GM18873 (cell line): Measurements from ENCODE around the gene FADS1.

Experiments
- ATAC-seq: cut with Tn5 transposase; IDR thresholded peaks from one replicate; pipeline ENCODE4 v1.9.1; 2021; ENCODE audit warnings: mild to moderate bottlenecking, moderate library complexity, moderate number of reproducible peaks; ENCODE audit not compliant: unreplicated experiment, low FRiP score

The FADS1 gene

DNA sequence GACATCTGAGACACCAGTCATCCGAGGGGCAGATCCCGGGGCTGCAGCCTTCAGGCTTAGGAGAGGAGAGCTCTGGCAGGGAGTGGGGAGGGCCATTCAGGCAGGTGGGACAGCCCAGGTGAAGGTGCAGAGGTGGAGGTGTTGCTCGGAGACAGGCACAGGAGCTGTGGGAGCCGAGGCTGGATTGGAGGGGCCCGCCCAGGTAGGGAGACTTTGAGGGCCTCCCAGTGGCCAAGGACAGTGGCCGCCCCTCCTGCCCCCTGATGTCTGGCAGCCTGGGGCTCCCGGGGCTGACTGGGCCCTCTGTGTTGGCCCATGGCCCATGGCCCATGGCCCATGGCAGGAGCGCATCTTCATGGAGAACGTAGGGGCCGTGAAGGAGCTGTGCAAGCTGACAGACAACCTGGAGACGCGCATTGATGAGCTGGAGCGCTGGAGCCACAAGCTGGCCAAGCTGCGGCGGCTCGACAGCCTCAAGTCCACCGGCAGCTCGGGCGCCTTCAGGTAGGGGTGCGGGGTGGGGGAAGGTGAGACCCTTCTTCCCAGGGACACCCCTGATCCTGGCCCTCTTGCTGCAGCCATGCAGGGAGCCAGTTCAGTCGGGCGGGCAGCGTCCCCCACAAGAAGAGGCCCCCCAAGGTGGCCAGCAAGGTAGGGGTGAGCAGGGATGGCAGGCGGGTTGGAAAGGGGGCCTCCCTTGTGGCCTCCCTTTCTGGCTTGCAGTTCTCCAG lies 37.7 kb downstream of the FADS1 start:
- no peak for ATAC-seq

DNA sequence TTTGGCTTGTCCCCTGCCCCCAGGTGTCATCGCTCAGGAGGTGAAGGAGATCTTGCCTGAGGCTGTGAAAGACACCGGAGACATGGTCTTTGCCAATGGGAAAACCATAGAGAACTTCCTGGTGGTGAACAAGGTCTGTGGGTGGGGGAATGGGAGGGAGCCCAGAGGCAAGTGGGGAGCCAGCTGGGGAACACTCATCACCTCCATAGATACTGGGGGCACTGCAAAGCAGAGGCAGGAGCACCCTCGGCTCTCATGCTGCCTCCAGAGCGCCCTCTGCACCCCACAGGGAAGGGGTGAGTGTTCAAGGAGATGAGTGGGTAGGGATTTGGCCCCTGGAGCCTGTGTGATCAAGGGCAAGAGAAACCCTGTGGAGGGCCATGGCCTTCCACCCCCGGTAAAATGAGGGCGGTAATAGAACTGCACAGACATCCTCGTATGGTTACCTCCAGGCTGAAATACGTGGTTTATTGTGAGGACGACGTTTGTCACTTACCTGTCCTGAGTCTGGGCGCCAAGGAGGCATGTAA lies 38.4 kb downstream of the FADS1 start:
- no peak for ATAC-seq

- no peak for ATAC-seq
These were observed 39.3 kb downstream of the FADS1 start for GRCh38 chr11:61777234-61778090.

GRCh38 chr11:61776561-61777075 lies 40.2 kb downstream of the FADS1 start:
- no peak for ATAC-seq

- no peak for ATAC-seq
These were observed 40.9 kb downstream of the FADS1 start for GRCh38 chr11:61775606-61776554.

GRCh38 chr11:61775106-61775505 lies 41.7 kb downstream of the FADS1 start:
- no peak for ATAC-seq

GRCh38 chr11:61774411-61774810 lies 42.4 kb downstream of the FADS1 start:
- no peak for ATAC-seq

DNA sequence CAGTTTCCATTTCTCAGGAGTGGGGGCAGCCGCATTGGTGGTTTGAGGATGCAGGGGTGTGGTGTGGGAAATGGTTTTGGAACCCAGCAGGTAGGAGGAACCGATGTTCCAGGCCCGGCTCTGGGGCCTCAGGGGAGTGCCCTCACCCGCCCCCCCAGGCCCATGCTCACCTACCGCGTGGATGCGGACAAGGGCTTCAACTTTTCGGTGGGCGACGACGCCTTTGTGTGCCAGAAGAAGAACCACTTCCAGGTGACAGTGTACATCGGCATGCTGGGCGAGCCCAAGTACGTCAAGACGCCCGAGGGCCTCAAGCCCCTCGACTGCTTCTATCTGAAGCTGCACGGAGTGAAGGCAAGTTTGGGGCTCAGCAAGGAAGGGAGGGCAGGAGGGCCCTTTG lies 43.0 kb downstream of the FADS1 start:
- no peak for ATAC-seq

GRCh38 chr11:61773356-61773755 lies 43.4 kb downstream of the FADS1 start:
- ATAC-seq: no peak

- no peak for ATAC-seq
These were observed 44.8 kb downstream of the FADS1 start for GRCh38 chr11:61771985-61772455.

- no peak for ATAC-seq
These were observed 45.5 kb downstream of the FADS1 start for GRCh38 chr11:61771195-61771894.

- ATAC-seq: no peak
These were observed 46.7 kb downstream of the FADS1 start for GRCh38 chr11:61769946-61770683.

GRCh38 chr11:61769169-61769920 lies 47.5 kb downstream of the FADS1 start:
- no peak for ATAC-seq

DNA sequence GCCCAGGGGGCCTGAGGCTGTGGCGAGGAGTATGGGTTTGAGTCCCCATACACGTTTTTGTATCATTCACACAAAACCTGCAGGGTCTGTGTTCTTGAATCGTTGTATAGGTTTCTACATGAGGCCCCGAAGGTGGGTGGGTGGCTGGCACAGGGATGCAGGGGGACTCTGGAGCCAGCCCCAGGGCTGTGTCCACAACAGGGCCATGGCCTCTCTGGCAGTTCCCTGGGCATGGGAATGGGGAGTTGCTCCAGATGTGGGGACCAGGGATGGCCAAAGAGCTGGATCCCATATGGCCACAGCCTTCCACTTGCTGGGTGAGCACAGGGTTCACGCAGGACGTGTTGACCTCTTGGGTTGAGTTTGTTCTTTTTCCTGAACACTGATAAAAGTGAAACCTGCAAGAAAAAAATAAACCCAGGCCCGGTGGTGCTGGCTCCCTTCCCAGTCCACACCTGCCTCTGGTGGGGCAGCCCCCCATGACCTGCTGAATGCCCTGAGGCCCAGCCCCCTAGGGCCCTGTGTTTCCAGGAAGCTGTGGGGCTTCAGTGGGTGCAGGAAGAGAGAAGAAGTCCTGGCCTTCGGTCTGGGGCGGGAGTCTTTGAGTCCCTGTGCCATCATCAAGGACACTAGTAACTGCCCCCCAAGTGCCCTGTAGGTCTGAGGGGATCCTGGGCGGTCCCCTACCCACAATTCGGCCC lies 48.3 kb downstream of the FADS1 start:
- no peak for ATAC-seq

DNA sequence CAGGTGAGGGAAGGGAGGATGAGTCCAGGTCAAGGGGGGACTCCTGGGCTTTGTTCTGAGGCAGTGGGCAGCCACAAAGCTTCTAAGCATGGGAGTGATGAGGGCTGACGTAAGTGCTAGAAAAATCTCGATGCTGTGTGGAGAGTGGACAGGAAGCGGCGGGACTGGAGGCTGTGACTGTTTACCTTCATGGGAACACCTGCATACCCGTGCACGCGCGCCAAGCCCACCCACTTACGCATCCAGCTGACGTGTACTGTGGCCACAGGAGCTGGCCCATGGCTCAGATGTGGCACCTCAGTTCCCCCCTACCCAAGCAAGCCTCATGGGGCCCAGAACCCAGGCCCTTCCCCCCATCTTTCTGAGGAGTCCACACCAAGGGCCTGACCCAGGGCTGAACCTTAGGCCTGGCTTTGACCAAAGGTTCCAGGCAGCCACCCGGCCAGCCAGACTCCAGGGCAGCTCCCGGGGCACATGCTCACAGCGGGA lies 50.4 kb downstream of the FADS1 start:
- no peak for ATAC-seq

- ATAC-seq: no peak
These were observed 51.1 kb downstream of the FADS1 start for GRCh38 chr11:61765550-61766253.
